CD8-positive, alpha-beta memory T cell (primary cell): ENCODE results near the gene CDIP1. TPM values are rescaled to one million over a fixed set of nuclear protein-coding genes. Genes with fewer than 3 reads are reported as not detected.
"Not testable (repeated sequence)": the region's sequence is repeated elsewhere in the genome, so short reads cannot be mapped to it uniquely, and the experiment has no call there.

Source experiments
- CTCF ChIA-PET: fragments of 350-600 bp; sonication (Branson Sonifier 250); formaldehyde crosslinking; loops from one replicate; lab custom pipeline; 2021; ENCODE audit warnings: antibody characterized with exemption; lab: Charles Lee
- POLR2A ChIA-PET: fragments of 350-600 bp; sonication (Branson Sonifier 250); formaldehyde crosslinking; loops from one replicate; lab custom pipeline; 2021; ENCODE audit warnings: antibody characterized with exemption; lab: Charles Lee
- DNase-seq, 5 donors: peaks; one replicate each; pipeline versions ENCODE4 v3.0.0 to v3.0.0-alpha.2; 2020 to 2022; ENCODE audit warnings: mixed read lengths in 1 of 5
- H3K27ac ChIP-seq: one replicate; pipeline ENCODE4 v1.7.0; 2013; ENCODE audit warnings: low read depth, mild to moderate bottlenecking, low read length, moderate library complexity
- H3K27me3 ChIP-seq: 2 replicates; pipeline ENCODE4 v1.7.0; 2013; ENCODE audit warnings: low read length, mild to moderate bottlenecking; ENCODE audit not compliant: insufficient read depth, poor library complexity, severe bottlenecking
- H3K36me3 ChIP-seq: 2 replicates; pipeline ENCODE4 v1.7.0; 2013; ENCODE audit warnings: mild to moderate bottlenecking, low read length, moderate library complexity; ENCODE audit not compliant: insufficient read depth
- H3K4me1 ChIP-seq: 2 replicates; pipeline ENCODE4 v1.7.0; 2013; ENCODE audit warnings: mild to moderate bottlenecking, low read length, moderate library complexity; ENCODE audit not compliant: insufficient read depth
- H3K4me3 ChIP-seq: 2 replicates; pipeline ENCODE4 v1.7.0; 2013; ENCODE audit warnings: mild to moderate bottlenecking, low read length
- H3K9me3 ChIP-seq: 2 replicates; pipeline ENCODE4 v1.7.0; 2013; ENCODE audit warnings: mild to moderate bottlenecking, low read length
- H3K27ac Mint-ChIP-seq, 8 donors: one replicate each; pipeline ENCODE4 v1.8.0; 2020 to 2021; ENCODE audit warnings: mixed read lengths in 8 of 8, mild to moderate bottlenecking in 6 of 8, inconsistent platforms in 3 of 8, moderate library complexity in 3 of 8
- H3K27me3 Mint-ChIP-seq, 2 donors: one replicate each; pipeline ENCODE4 v1.8.0; 2020 to 2021; ENCODE audit warnings: mixed read lengths in 2 of 2, mild to moderate bottlenecking in 1 of 2, moderate library complexity in 1 of 2
- H3K36me3 Mint-ChIP-seq, 3 donors: one replicate each; pipeline ENCODE4 v1.8.0; 2020 to 2021; ENCODE audit warnings: mixed read lengths in 3 of 3, inconsistent platforms in 1 of 3, mild to moderate bottlenecking in 1 of 3
- H3K4me1 Mint-ChIP-seq, 3 donors: one replicate each; pipeline ENCODE4 v1.8.0; 2020 to 2021; ENCODE audit warnings: mixed read lengths in 3 of 3, inconsistent platforms in 1 of 3, mild to moderate bottlenecking in 1 of 3
- H3K4me3 Mint-ChIP-seq, 7 donors: one replicate each; pipeline ENCODE4 v1.8.0; 2020 to 2021; ENCODE audit warnings: mixed read lengths in 7 of 7, mild to moderate bottlenecking in 6 of 7, moderate library complexity in 4 of 7, inconsistent platforms in 2 of 7
- H3K9me3 Mint-ChIP-seq, 5 donors: one replicate each; pipeline ENCODE4 v1.8.0; 2020 to 2022; ENCODE audit warnings: mixed read lengths in 5 of 5, mild to moderate bottlenecking in 3 of 5, moderate library complexity in 2 of 5, inconsistent platforms in 1 of 5
- polyA plus RNA-seq: library from polyadenylated mRNA; unstranded; fragments of 300-500 nt; fragmentation: Illumina TruSeq; gene quantifications from one replicate; pipeline ENCODE4 v1.2.3, GENCODE V29; 2021
- total RNA-seq, 2 experiments: library from RNA; stranded (reverse); gene quantifications; one replicate each; pipeline ENCODE4 v1.2.3, GENCODE V29; 2021

Gene CDIP1
- total and polyA plus RNA-seq, 3 experiments from 2014 or later, result 21.8 to 32.1 (median 28.4) TPM

GRCh38 chr16:4573926-4574325 lies 35.4 kb upstream of the CDIP1 start:
- H3K27ac Mint-ChIP-seq, H3K36me3 Mint-ChIP-seq, H3K4me3 ChIP-seq, H3K9me3 ChIP-seq, H3K4me1 ChIP-seq, H3K27ac ChIP-seq, DNase-seq, H3K27me3 Mint-ChIP-seq, H3K9me3 Mint-ChIP-seq, H3K4me1 Mint-ChIP-seq, H3K4me3 Mint-ChIP-seq, H3K27me3 ChIP-seq, H3K36me3 ChIP-seq, POLR2A ChIA-PET: not testable (repeated sequence)
- CTCF ChIA-PET, result interaction anchor here (0.7 to 1.9 kb wide), 2 partner anchors 9 to 25 kb away, joined by 3 to 5 read pairs; no protein-coding TSS in a partner anchor

DNA sequence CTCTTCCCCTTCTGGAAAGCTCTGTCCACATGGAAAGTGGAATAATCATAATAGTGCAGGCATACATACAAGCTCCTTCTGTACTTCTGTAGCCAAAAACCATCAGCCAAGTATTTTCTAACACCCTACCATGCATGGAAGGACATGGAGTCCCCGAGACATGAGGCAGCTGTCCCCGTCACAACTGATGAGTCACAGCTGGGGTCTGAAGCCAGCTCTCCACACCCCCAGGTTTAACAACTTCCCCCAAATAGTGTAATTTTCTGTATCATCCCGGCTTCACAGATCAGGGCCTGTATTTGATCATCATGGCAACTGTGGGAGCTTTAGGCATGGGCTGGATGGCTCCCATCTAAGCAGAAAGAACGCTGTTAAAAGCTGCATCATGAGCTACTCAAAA lies 34.1 kb upstream of the CDIP1 start:
- DNase-seq, result no peak
- Histone ChIP-seq H3K9me3 (no peaks in the 10 kb centered on the region), H3K27me3 (no peaks in the 10 kb centered on the region), H3K36me3 (no peaks in the 10 kb centered on the region), H3K27ac (no peak overlapping the region), H3K4me3 (no peak overlapping the region), H3K4me1 (no peaks in the 10 kb centered on the region)
- no peak overlapping the region for H3K4me3 Mint-ChIP-seq
- peaks cover 0 to 5% of the 10 kb centered on the region in 2 donors for H3K27me3 Mint-ChIP-seq
- H3K27ac Mint-ChIP-seq, result no peak overlapping the region
- ChIA-PET CTCF (interaction anchor here (1.2 to 1.5 kb wide), 2 partner anchors 13 to 97 kb away, joined by 3 to 4 read pairs; partner anchors contain the start of gene HMOX2), POLR2A (no interaction called here)
- no peaks in the 10 kb centered on the region for H3K9me3 Mint-ChIP-seq
- no peaks in the 10 kb centered on the region for H3K36me3 Mint-ChIP-seq
- H3K4me1 Mint-ChIP-seq, result no peaks in the 10 kb centered on the region

DNA sequence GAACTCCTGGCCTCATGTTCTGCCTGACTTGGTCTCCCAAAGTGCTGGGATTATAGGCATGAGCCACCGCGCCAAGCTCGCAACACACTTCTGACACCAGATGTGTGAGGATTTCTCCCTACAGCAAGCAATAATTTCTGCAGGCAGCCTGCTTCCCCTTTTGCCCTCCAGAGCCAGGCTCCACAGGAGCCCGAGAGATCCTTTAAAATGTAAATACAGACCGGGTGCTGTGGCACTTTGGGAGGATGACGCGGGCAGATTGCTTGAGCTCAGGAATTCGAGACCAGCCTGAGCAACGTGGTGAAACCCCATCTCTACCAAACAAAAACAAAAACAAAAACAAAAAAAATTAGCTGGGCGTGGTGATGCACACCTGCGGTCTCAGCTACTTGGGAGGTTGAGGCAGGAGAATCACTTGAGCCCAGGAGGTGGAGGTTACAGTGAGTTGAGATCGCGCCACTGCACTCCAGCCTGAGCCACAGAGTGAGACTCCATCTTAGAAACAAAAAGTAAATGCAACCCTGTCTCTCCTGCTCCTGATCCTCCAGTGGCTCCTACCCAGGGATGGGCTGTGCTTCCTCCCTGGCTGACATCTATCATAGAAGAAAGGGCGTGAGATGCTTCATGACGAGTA lies 32.2 kb upstream of the CDIP1 start:
- H3K4me3 Mint-ChIP-seq, result no peak overlapping the region

DNA sequence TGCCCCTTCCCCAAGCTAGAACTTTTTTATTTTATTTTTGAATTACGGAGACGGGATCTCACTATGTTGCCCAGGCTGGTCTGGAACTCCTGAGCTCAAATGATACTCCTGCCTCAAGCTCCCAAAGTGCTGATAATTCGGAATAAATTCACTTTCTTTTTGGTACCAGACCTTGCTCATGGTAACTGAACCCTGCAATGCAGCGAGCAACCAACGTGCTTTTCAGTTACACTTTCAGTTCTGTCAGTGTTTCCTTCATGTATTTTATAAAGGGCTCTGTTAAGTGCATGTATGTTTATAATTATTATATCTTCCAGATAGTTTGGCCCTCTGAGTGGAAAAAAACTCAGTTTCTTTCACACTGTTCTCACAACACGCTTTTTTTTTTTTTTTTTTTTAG lies 31.5 kb upstream of the CDIP1 start:
- H3K4me1 Mint-ChIP-seq, result peaks cover 2 to 10% (median 8%) of the 10 kb centered on the region in 3 donors
- peaks cover 0 to 5% of the 10 kb centered on the region in 2 donors for H3K27me3 Mint-ChIP-seq
- ChIA-PET CTCF (interaction anchor here (0.7 kb wide), 2 partner anchors 16 to 20 kb away, joined by 3 read pairs; no protein-coding TSS in a partner anchor), POLR2A (no interaction called here)
- H3K27ac Mint-ChIP-seq, result no peak overlapping the region
- H3K27me3 ChIP-seq, result no peaks in the 10 kb centered on the region
- no peaks in the 10 kb centered on the region for H3K4me1 ChIP-seq
- H3K36me3 Mint-ChIP-seq, result no peaks in the 10 kb centered on the region
- H3K4me3 Mint-ChIP-seq, result no peak overlapping the region
- no peak overlapping the region for H3K27ac ChIP-seq
- H3K36me3 ChIP-seq, result no peaks in the 10 kb centered on the region
- H3K9me3 ChIP-seq, result no peaks in the 10 kb centered on the region
- no peaks in the 10 kb centered on the region for H3K9me3 Mint-ChIP-seq
- DNase-seq, result no peak
- no peak overlapping the region for H3K4me3 ChIP-seq

More for the DNA sequence above, 32.2 kb upstream of the CDIP1 start:
- ChIA-PET CTCF (no interaction called here), POLR2A (no interaction called here)
- Histone ChIP-seq H3K27ac (no peak overlapping the region), H3K27me3 (no peaks in the 10 kb centered on the region), H3K9me3 (no peaks in the 10 kb centered on the region), H3K4me1 (no peaks in the 10 kb centered on the region), H3K4me3 (no peak overlapping the region), H3K36me3 (no peaks in the 10 kb centered on the region)
- H3K27ac Mint-ChIP-seq, result no peak overlapping the region
- H3K36me3 Mint-ChIP-seq, result no peaks in the 10 kb centered on the region
- peaks cover 0 to 5% of the 10 kb centered on the region in 2 donors for H3K27me3 Mint-ChIP-seq
- no peak for DNase-seq
- H3K9me3 Mint-ChIP-seq, result no peaks in the 10 kb centered on the region
- H3K4me1 Mint-ChIP-seq, result peaks cover 2 to 10% (median 8%) of the 10 kb centered on the region in 3 donors

GRCh38 chr16:4566144-4566543 lies 27.6 kb upstream of the CDIP1 start:
- H3K9me3 Mint-ChIP-seq, result no peaks in the 10 kb centered on the region
- Histone ChIP-seq H3K4me3 (no peak overlapping the region), H3K9me3 (no peaks in the 10 kb centered on the region), H3K36me3 (no peaks in the 10 kb centered on the region), H3K27me3 (no peaks in the 10 kb centered on the region), H3K4me1 (no peaks in the 10 kb centered on the region), H3K27ac (no peak overlapping the region)
- H3K4me3 Mint-ChIP-seq, result peak overlapping the region in 1 of 7 donors; percentile 15
- no peaks in the 10 kb centered on the region for H3K36me3 Mint-ChIP-seq
- H3K4me1 Mint-ChIP-seq, result peaks cover 2 to 10% (median 8%) of the 10 kb centered on the region in 3 donors
- CTCF ChIA-PET, result interaction anchor here (1.9 kb wide), 1 partner anchor 19 kb away, joined by 4 read pairs; no protein-coding TSS in a partner anchor
- peaks cover 0 to 1% of the 10 kb centered on the region in 2 donors for H3K27me3 Mint-ChIP-seq
- H3K27ac Mint-ChIP-seq, result no peak overlapping the region
- DNase-seq, result no peak
- POLR2A ChIA-PET, result no interaction called here

GRCh38 chr16:4564661-4565267 lies 26.2 kb upstream of the CDIP1 start:
- Mint-ChIP-seq H3K4me1 (peaks cover 2 to 10% (median 8%) of the 10 kb centered on the region in 3 donors), H3K27me3 (no peaks in the 10 kb centered on the region), H3K27ac (no peak overlapping the region), H3K4me3 (no peak overlapping the region), H3K36me3 (no peaks in the 10 kb centered on the region), H3K9me3 (no peaks in the 10 kb centered on the region)
- H3K27ac ChIP-seq, result no peak overlapping the region
- no peak overlapping the region for H3K4me3 ChIP-seq
- no peak for DNase-seq
- ChIA-PET POLR2A (no interaction called here), CTCF (interaction anchor here (1.6 kb wide), 1 partner anchor 10 kb away, joined by 5 read pairs; no protein-coding TSS in a partner anchor)
- no peaks in the 10 kb centered on the region for H3K36me3 ChIP-seq
- no peaks in the 10 kb centered on the region for H3K27me3 ChIP-seq
- H3K4me1 ChIP-seq, result no peaks in the 10 kb centered on the region
- no peaks in the 10 kb centered on the region for H3K9me3 ChIP-seq

DNA sequence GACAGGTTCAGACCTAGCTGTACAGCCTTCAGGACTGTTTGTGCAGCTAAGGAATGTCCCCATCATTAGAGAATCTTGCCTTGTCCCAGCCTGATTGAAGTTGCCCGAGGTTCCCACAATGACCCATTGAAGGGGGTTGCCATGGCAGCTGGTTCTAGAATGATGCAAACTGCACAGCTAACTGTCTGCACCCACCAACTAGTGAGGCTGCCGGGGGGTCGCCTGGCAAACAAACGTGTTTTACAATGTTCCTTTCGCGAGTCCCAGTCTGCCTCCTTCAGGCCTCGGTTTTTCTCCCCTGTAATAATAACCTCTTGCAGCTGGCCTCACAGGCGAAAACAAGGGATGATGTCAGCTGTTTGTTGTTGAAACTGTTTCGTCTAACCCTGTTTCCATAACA lies 23.0 kb upstream of the CDIP1 start:
- CTCF ChIA-PET, result interaction anchor here (2.1 kb wide), 1 partner anchor 24 kb away, joined by 6 read pairs; no protein-coding TSS in a partner anchor
- Histone ChIP-seq H3K9me3 (no peaks in the 10 kb centered on the region), H3K36me3 (no peaks in the 10 kb centered on the region), H3K4me1 (no peaks in the 10 kb centered on the region), H3K27ac (no peak overlapping the region), H3K4me3 (no peak overlapping the region), H3K27me3 (no peaks in the 10 kb centered on the region)
- peaks cover 2 to 7% (median 6%) of the 10 kb centered on the region in 3 donors for H3K4me1 Mint-ChIP-seq
- H3K27me3 Mint-ChIP-seq, result peaks cover 2 to 3% of the 10 kb centered on the region in 2 donors
- H3K4me3 Mint-ChIP-seq, result no peak overlapping the region
- H3K36me3 Mint-ChIP-seq, result no peaks in the 10 kb centered on the region
- DNase-seq, result no peak
- H3K27ac Mint-ChIP-seq, result no peak overlapping the region
- POLR2A ChIA-PET, result no interaction called here
- no peaks in the 10 kb centered on the region for H3K9me3 Mint-ChIP-seq

- POLR2A ChIA-PET, result no interaction called here
- no peak overlapping the region for H3K4me3 Mint-ChIP-seq
- CTCF ChIA-PET, result no interaction called here
Observed at GRCh38 chr16:4557973-4558372, 19.4 kb upstream of the CDIP1 start.

More at GRCh38 chr16:4557973-4558372, 19.4 kb upstream of the CDIP1 start:
- DNase-seq, result no peak
- Histone ChIP-seq H3K4me3 (no peak overlapping the region), H3K36me3 (no peaks in the 10 kb centered on the region), H3K27me3 (no peaks in the 10 kb centered on the region), H3K9me3 (no peaks in the 10 kb centered on the region), H3K27ac (no peak overlapping the region), H3K4me1 (no peaks in the 10 kb centered on the region)
- no peaks in the 10 kb centered on the region for H3K4me1 Mint-ChIP-seq
- H3K36me3 Mint-ChIP-seq, result no peaks in the 10 kb centered on the region
- no peaks in the 10 kb centered on the region for H3K9me3 Mint-ChIP-seq
- H3K27me3 Mint-ChIP-seq, result peaks cover 4 to 7% of the 10 kb centered on the region in 2 donors
- peak overlapping the region in 1 of 8 donors; percentile 63 for H3K27ac Mint-ChIP-seq
